OCI-LY7 (cell line): ENCODE measurements around the gene NPM3. TPM values are rescaled to one million over a fixed set of nuclear protein-coding genes. Genes with fewer than 3 reads are reported as not detected.

Experiments
- Bru-seq: library from RNA; stranded (reverse); fragments of 400-500 nt; gene quantifications from one replicate; lab custom pipeline; 2021; lab: Mats Ljungman, UMichigan
- BruChase-seq, 2 experiments: library from RNA; stranded (reverse); fragments of 400-500 nt; gene quantifications; one replicate each; lab custom pipeline; 2021; lab: Mats Ljungman, UMichigan
- BruUV-seq: library from RNA; stranded (reverse); fragments of 400-500 nt; replicated peaks from 2 replicates; lab custom pipeline; 2021; lab: Mats Ljungman, UMichigan
- CTCF ChIA-PET: fragments of 300-600 bp; sonication (Branson Sonifier 250); formaldehyde crosslinking; loops from one replicate; lab custom pipeline; 2022; ENCODE audit warnings: antibody characterized with exemption; ENCODE audit not compliant: unreplicated experiment; lab: Charles Lee
- POLR2A ChIA-PET: fragments of 300-600 bp; sonication (Branson Sonifier 250); formaldehyde crosslinking; loops from one replicate; lab custom pipeline; 2022; ENCODE audit warnings: antibody characterized with exemption; lab: Charles Lee
- DNase-seq: peaks from one replicate; pipeline ENCODE4 v3.0.0-alpha.2; 2015; ENCODE audit warnings: low spot score
- H2AFZ ChIP-seq: fragments of 200-600 bp; sonication (generic), shearing (Covaris generic); 2 replicates; pipeline ENCODE4 v1.6.1; 2014; ENCODE audit warnings: mild to moderate bottlenecking, antibody characterized with exemption, low read length, moderate library complexity
- H3K27ac ChIP-seq: fragments of 200-600 bp; sonication (generic); 2 replicates; pipeline ENCODE4 v1.5.1; 2014; ENCODE audit warnings: mixed run types, low read depth, mild to moderate bottlenecking, moderate library complexity, low read length, inconsistent platforms; ENCODE audit not compliant: poor library complexity, severe bottlenecking
- H3K36me3 ChIP-seq: fragments of 200-600 bp; sonication (generic); 2 replicates; pipeline ENCODE4 v1.6.1; 2014; ENCODE audit warnings: mild to moderate bottlenecking, antibody characterized with exemption, low read length, moderate library complexity, mixed read lengths; ENCODE audit not compliant: insufficient read depth
- H3K4me1 ChIP-seq: fragments of 200-600 bp; sonication (generic); 2 replicates; pipeline ENCODE4 v1.5.1; 2014; ENCODE audit warnings: mild to moderate bottlenecking, low read length; ENCODE audit not compliant: insufficient read depth, poor library complexity, severe bottlenecking
- H3K4me2 ChIP-seq: fragments of 200-600 bp; sonication (generic); 2 replicates; pipeline ENCODE4 v1.6.1; 2014; ENCODE audit warnings: mild to moderate bottlenecking, low read length
- H3K4me3 ChIP-seq: fragments of 200-600 bp; sonication (generic); 2 replicates; pipeline ENCODE4 v1.5.1; 2014; ENCODE audit warnings: mild to moderate bottlenecking, low read depth, low read length; ENCODE audit not compliant: poor library complexity, severe bottlenecking
- H3K79me2 ChIP-seq: fragments of 200-600 bp; sonication (generic); 2 replicates; pipeline ENCODE4 v1.6.1; 2016; ENCODE audit warnings: low read depth, mild to moderate bottlenecking, low read length, moderate library complexity, mixed read lengths; ENCODE audit not compliant: insufficient read depth
- H3K9me2 ChIP-seq: fragments of 200-600 bp; sonication (generic); 2 replicates; pipeline ENCODE4 v1.6.1; 2016; ENCODE audit warnings: mild to moderate bottlenecking, low read length, mixed read lengths; ENCODE audit not compliant: insufficient read depth
- H3K9me3 ChIP-seq: fragments of 200-600 bp; sonication (generic); 2 replicates; pipeline ENCODE4 v1.6.1; 2014; ENCODE audit warnings: mild to moderate bottlenecking, mixed run types, low read length, mixed read lengths
- H4K20me1 ChIP-seq: fragments of 200-600 bp; sonication (generic); 2 replicates; pipeline ENCODE4 v1.6.1; 2014; ENCODE audit warnings: mild to moderate bottlenecking, antibody characterized with exemption, low read length, moderate library complexity, mixed read lengths; ENCODE audit not compliant: insufficient read depth
- EZH2phosphoT487 ChIP-seq: fragments of 200-600 bp; sonication (generic); IDR thresholded peaks from 2 replicates; pipeline ENCODE4 v1.6.1; 2018; ENCODE audit warnings: low read depth, borderline replicate concordance, mild to moderate bottlenecking, mixed run types, antibody characterized with exemption, low read length, moderate library complexity, mixed read lengths
- intact Hi-C: fragments of 100-400 bp; cut with micrococcal nuclease; formaldehyde crosslinking; loops from one replicate; pipeline ENCODE4 v1.10.0; 2022; ENCODE audit not compliant: unreplicated experiment
- long read RNA-seq: library from polyadenylated mRNA; stranded (forward); transcript quantifications from one replicate; pipeline ENCODE4 v2.0.0, GENCODE V29; 2022
- total RNA-seq, 2 experiments: library from RNA; depleted of rRNA in 1 of 2; stranded (reverse); fragments of >200 nt in 1 of 2; shearing (Covaris generic) in 1 of 2; gene quantifications; 2 replicates each; pipeline ENCODE4 v1.2.3, GENCODE V29; 2014 to 2022
- TF ChIP-seq, protein P1 (sequence below): fragments of 200-600 bp; sonication (generic); conservative IDR thresholded peaks from 2 replicates; pipeline ENCODE4 v1.5.1; 2014; ENCODE audit warnings: mild to moderate bottlenecking, antibody characterized with exemption, low read length, moderate library complexity, mixed read lengths

NPM3 gene, protein sequence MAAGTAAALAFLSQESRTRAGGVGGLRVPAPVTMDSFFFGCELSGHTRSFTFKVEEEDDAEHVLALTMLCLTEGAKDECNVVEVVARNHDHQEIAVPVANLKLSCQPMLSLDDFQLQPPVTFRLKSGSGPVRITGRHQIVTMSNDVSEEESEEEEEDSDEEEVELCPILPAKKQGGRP
- total RNA-seq (2014; rRNA removed; shearing (Covaris generic)) = 115 and 122 TPM in 2 replicates
- total RNA-seq (2022) = 107 and 111 TPM in 2 replicates
- Bru-seq, nascent RNA = percentile 73 among the genes with signal in this experiment
- BruChase-seq, experiment 1, labeled RNA remaining after a 6-hour chase = percentile 89 among the genes with signal in this experiment
- BruChase-seq, experiment 2, labeled RNA remaining after a 2-hour chase = percentile 72 among the genes with signal in this experiment
- long read RNA-seq, partial matches to known transcripts = 0 of 3 reads
- long read RNA-seq, other reads (novel, unspliced or antisense) = 2 of 3 reads

- Histone ChIP-seq H3K9me2 (no peaks in the 10 kb centered on the region), H3K4me2 (peak within 1 kb of the TSS; percentile 96), H3K4me3 (peak within 1 kb of the TSS; percentile 93), H3K4me1 (peaks cover 48% of the 10 kb centered on the region), H2AFZ (peak within 1 kb of the TSS; percentile 48; the same call in 1 of the 2 replicates), H3K36me3 (peaks cover 57% of the 10 kb centered on the region), H4K20me1 (no peaks in the 10 kb centered on the region), H3K79me2 (peaks cover 17% of the 10 kb centered on the region; the same call in 1 of the 2 replicates), H3K27ac (peak within 1 kb of the TSS; percentile 40), H3K9me3 (no peaks in the 10 kb centered on the region)
- TF ChIP-seq, protein P1, sequence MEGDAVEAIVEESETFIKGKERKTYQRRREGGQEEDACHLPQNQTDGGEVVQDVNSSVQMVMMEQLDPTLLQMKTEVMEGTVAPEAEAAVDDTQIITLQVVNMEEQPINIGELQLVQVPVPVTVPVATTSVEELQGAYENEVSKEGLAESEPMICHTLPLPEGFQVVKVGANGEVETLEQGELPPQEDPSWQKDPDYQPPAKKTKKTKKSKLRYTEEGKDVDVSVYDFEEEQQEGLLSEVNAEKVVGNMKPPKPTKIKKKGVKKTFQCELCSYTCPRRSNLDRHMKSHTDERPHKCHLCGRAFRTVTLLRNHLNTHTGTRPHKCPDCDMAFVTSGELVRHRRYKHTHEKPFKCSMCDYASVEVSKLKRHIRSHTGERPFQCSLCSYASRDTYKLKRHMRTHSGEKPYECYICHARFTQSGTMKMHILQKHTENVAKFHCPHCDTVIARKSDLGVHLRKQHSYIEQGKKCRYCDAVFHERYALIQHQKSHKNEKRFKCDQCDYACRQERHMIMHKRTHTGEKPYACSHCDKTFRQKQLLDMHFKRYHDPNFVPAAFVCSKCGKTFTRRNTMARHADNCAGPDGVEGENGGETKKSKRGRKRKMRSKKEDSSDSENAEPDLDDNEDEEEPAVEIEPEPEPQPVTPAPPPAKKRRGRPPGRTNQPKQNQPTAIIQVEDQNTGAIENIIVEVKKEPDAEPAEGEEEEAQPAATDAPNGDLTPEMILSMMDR = no peak
- TF ChIP-seq EZH2phosphoT487 = no peak
- POLR2A ChIA-PET = interaction anchor here (0.6 to 2.4 kb wide), 8 partner anchors 14 to 568 kb away, joined by 3 to 9 read pairs (median 8); partner anchors contain the start of gene OGA
- DNase-seq = peak; percentile 90
- BruUV-seq = no TSS peak
- CTCF ChIA-PET = interaction anchor here (0.8 kb wide), 1 partner anchor 180 kb away, joined by 4 read pairs; no protein-coding TSS in a partner anchor
- intact Hi-C loops = loop anchor here (1.0 to 10.0 kb wide), 4 partner anchors 35 to 568 kb away; partner anchors contain the start of gene OGA
Observed at GRCh38 chr10:101782811-101783735, at the start of gene NPM3. NPM3 (minus strand) TSS chr10:101783446; CDS start chr10:101783390, 56 bp downstream.

DNA sequence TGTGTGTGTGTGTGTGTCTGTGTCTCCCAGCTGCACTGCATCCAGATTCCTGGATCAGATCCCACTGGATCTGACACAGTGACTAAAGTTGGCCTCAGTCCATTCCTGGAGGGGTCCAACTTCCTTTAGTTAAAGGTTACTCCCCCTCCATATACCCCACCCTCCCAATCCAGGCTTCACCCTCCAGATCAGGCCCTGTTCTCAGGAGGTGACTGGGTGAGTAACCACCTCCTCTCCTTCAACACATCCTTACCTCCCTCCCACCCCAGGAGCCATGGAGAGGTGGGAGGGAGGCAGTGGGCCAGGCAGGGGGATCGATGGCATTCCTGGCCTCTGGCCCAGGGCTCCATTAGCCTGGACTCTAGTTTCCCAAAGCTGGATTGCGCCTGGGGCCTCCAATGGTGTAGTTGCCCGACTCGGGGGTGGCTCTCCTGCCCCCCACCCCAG, 49.1 kb upstream of the NPM3 start:
- DNase-seq = no peak
- no peaks in the 10 kb centered on the region for H3K9me3 ChIP-seq
- H3K4me3 ChIP-seq = no peak overlapping the region
- TF ChIP-seq, protein P1 = no peak
- TF ChIP-seq EZH2phosphoT487 = no peak
- H3K9me2 ChIP-seq = no peaks in the 10 kb centered on the region
- H3K4me1 ChIP-seq = peaks cover 38% of the 10 kb centered on the region
- ChIA-PET POLR2A (interaction anchor here (0.7 to 1.8 kb wide), 4 partner anchors 8 to 236 kb away, joined by 4 to 6 read pairs (median 4); partner anchors contain the start of gene OGA), CTCF (no interaction called here)
- H3K27ac ChIP-seq = no peak overlapping the region
- no TSS peak for BruUV-seq
- H3K4me2 ChIP-seq = no peak overlapping the region
- no peaks in the 10 kb centered on the region for H3K36me3 ChIP-seq
- intact Hi-C loops = loop anchor here (5.0 kb wide), 1 partner anchor 810 kb away; the partner anchor contains the start of gene TRIM8
- H3K79me2 ChIP-seq = no peaks in the 10 kb centered on the region
- no peaks in the 10 kb centered on the region for H4K20me1 ChIP-seq
- no peak overlapping the region for H2AFZ ChIP-seq
